CD14-positive monocyte (primary cell): ENCODE measurements around the gene PTEN. TPM values are rescaled to one million over a fixed set of nuclear protein-coding genes. Genes with fewer than 3 reads are reported as not detected.

ENCODE experiments used
- DNase-seq, 3 donors: peaks; one replicate each; pipeline ENCODE4 v3.0.0-alpha.2; 2011 to 2022
- H2AFZ ChIP-seq: 2 replicates; pipeline ENCODE4 v1.6.0; 2012; ENCODE audit warnings: mild to moderate bottlenecking, low read depth, low read length, inconsistent platforms; ENCODE audit not compliant: insufficient read depth, poor library complexity, severe bottlenecking
- H3K27ac ChIP-seq, 2 donors: 1 replicate in 1 of 2; 2 replicates in 1 of 2; pipeline ENCODE4 v1.5.1; 2012 to 2013; ENCODE audit warnings: low read length in 2 of 2, control low read depth in 1 of 2, inconsistent platforms in 1 of 2, low read depth in 1 of 2, mild to moderate bottlenecking in 1 of 2
- H3K27me3 ChIP-seq, 2 donors: one replicate each; pipeline versions ENCODE4 v1.6.0 to v1.6.1; 2011 to 2013; ENCODE audit warnings: low read length in 2 of 2; ENCODE audit not compliant: control insufficient read depth in 2 of 2, insufficient read depth in 2 of 2
- H3K36me3 ChIP-seq, 2 donors: replicated peaks in 1 of 2; 1 replicate in 1 of 2; 2 replicates in 1 of 2; pipeline versions ENCODE4 v1.5.1 to v1.6.1; 2012 to 2013; ENCODE audit warnings: low read length in 2 of 2, control low read depth in 1 of 2, inconsistent platforms in 1 of 2, mild to moderate bottlenecking in 1 of 2; ENCODE audit not compliant: insufficient read depth in 2 of 2, control insufficient read depth in 1 of 2
- H3K4me1 ChIP-seq, 2 donors: 1 replicate in 1 of 2; 2 replicates in 1 of 2; pipeline versions ENCODE4 v1.5.1 to v1.6.1; 2012 to 2013; ENCODE audit warnings: low read length in 2 of 2, control low read depth in 1 of 2, inconsistent platforms in 1 of 2, mild to moderate bottlenecking in 1 of 2, moderate library complexity in 1 of 2; ENCODE audit not compliant: insufficient read depth in 2 of 2, control insufficient read depth in 1 of 2
- H3K4me2 ChIP-seq: replicated peaks from 2 replicates; pipeline ENCODE3; 2012; ENCODE audit warnings: low read length, moderate library complexity, mild to moderate bottlenecking; ENCODE audit not compliant: poor library complexity, severe bottlenecking; ENCODE audit errors: extremely low read depth
- H3K4me3 ChIP-seq, 3 experiments: fragments of 200-600 bp in 1 of 3; sonication (generic) in 1 of 3; replicated peaks in 1 of 3; 1 replicate in 2 of 3; 2 replicates in 1 of 3; pipeline ENCODE4 v1.5.1; 2011 to 2013; ENCODE audit warnings: low read length in 3 of 3, mild to moderate bottlenecking in 3 of 3, control low read depth in 2 of 3, low read depth in 2 of 3, inconsistent platforms in 1 of 3, moderate library complexity in 1 of 3
- H3K79me2 ChIP-seq: 2 replicates; pipeline ENCODE4 v1.6.0; 2012; ENCODE audit warnings: mild to moderate bottlenecking, control low read depth, inconsistent platforms, low read length, moderate library complexity; ENCODE audit not compliant: insufficient read depth
- H3K9ac ChIP-seq: 2 replicates; pipeline ENCODE4 v1.6.0; 2017; ENCODE audit warnings: low read length, mild to moderate bottlenecking; ENCODE audit not compliant: insufficient read depth, poor library complexity, severe bottlenecking
- H3K9me3 ChIP-seq, 2 donors: replicated peaks in 1 of 2; 1 replicate in 1 of 2; 2 replicates in 1 of 2; pipeline versions ENCODE4 v1.5.1 to v1.6.1; 2012 to 2013; ENCODE audit warnings: low read length in 2 of 2, control low read depth in 1 of 2; ENCODE audit not compliant: control insufficient read depth in 1 of 2, insufficient read depth in 1 of 2
- H4K20me1 ChIP-seq: 2 replicates; pipeline ENCODE4 v1.6.0; 2012; ENCODE audit warnings: mild to moderate bottlenecking, low read length, control low read depth, moderate library complexity; ENCODE audit not compliant: insufficient read depth
- H3K27ac Mint-ChIP-seq, 7 donors: one replicate each; pipeline ENCODE4 v1.8.0; 2020; ENCODE audit warnings: mild to moderate bottlenecking in 7 of 7, mixed read lengths in 7 of 7, moderate library complexity in 6 of 7, inconsistent platforms in 2 of 7
- H3K27me3 Mint-ChIP-seq, 3 donors: one replicate each; pipeline ENCODE4 v1.8.0; 2021 to 2022; ENCODE audit warnings: low read depth in 3 of 3, mild to moderate bottlenecking in 3 of 3, mixed read lengths in 3 of 3, moderate library complexity in 3 of 3, inconsistent platforms in 1 of 3
- H3K36me3 Mint-ChIP-seq, 2 donors: one replicate each; pipeline ENCODE4 v1.8.0; 2020; ENCODE audit warnings: mixed read lengths in 2 of 2, inconsistent platforms in 1 of 2, mild to moderate bottlenecking in 1 of 2
- H3K4me1 Mint-ChIP-seq: one replicate; pipeline ENCODE4 v1.8.0; 2020; ENCODE audit warnings: mild to moderate bottlenecking, mixed read lengths
- H3K4me3 Mint-ChIP-seq, 2 donors: one replicate each; pipeline ENCODE4 v1.8.0; 2020; ENCODE audit warnings: mild to moderate bottlenecking in 2 of 2, mixed read lengths in 2 of 2, moderate library complexity in 1 of 2
- H3K9me3 Mint-ChIP-seq, 7 donors: one replicate each; pipeline ENCODE4 v1.8.0; 2020 to 2022; ENCODE audit warnings: mixed read lengths in 7 of 7, mild to moderate bottlenecking in 6 of 7, moderate library complexity in 6 of 7, inconsistent platforms in 2 of 7
- WGBS: methylation state at CpG from one replicate; pipeline ENCODE4 v1.1.5; 2013; ENCODE audit warnings: missing lambda C conversion rate; ENCODE audit not compliant: insufficient coverage; 5-methylcytosine and 5-hydroxymethylcytosine counted together
- intact Hi-C, 2 donors: fragments of 100-400 bp; cut with micrococcal nuclease; formaldehyde crosslinking; loops; one replicate each; pipeline versions ENCODE4 v1.15.0 to v1.15.1; 2023
- polyA plus RNA-seq, 3 donors: library from polyadenylated mRNA; depleted of rRNA in 1 of 3; unstranded in 2 of 3; stranded (reverse) in 1 of 3; fragments of 300-500 nt in 2 of 3; fragments of >200 nt in 1 of 3; fragmentation: Illumina TruSeq in 2 of 3; gene quantifications; 1 replicate in 2 of 3; 2 replicates in 1 of 3; pipeline ENCODE4 v1.2.3, GENCODE V29; 2012 to 2021
- TF ChIP-seq, protein P1 (sequence below): fragments of 200-600 bp; IDR thresholded peaks from one replicate; pipeline ENCODE4 v1.8.0; 2022; ENCODE audit warnings: antibody characterized with exemption, mild to moderate bottlenecking

PTEN gene
- polyA plus RNA-seq, 3 donors = 30.5 to 57.6 (median 37.7) TPM

DNA sequence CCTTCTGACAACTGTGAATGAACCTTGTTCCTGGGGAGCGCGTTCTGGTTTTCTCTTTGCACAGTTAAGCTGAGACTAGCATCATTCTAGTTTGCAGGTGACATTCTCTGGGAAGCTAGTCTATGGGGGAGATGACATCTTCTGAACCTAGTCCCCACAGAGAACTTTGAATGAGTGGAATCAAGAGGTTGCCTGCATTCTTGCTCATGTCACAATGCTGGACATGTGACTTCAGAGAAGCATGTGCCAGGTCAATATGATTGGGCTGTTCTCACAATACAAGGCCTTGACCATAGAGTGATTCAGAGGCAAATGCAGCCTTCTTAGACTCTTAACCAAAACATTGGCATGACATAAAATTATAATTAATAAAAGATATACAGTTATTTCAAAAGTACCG, 22.2 kb upstream of the PTEN start:
- 100% methylated on average over 2 of the region's 3 CpGs for WGBS

GRCh38 chr10:87842220-87842641, 21.2 kb upstream of the PTEN start:
- no peak overlapping the region for H3K27ac ChIP-seq
- H3K4me2 ChIP-seq = no peak overlapping the region
- no CpG with 5 or more reads among the region's 1 CpG for WGBS
- H2AFZ ChIP-seq = no peak overlapping the region
- no peaks in the 10 kb centered on the region for H3K79me2 ChIP-seq
- H3K9me3 Mint-ChIP-seq = no peaks in the 10 kb centered on the region
- no peak for DNase-seq
- H3K4me1 Mint-ChIP-seq = peaks cover 7% of the 10 kb centered on the region
- no peaks in the 10 kb centered on the region for H3K36me3 Mint-ChIP-seq
- H3K36me3 ChIP-seq = no peaks in the 10 kb centered on the region
- no peaks in the 10 kb centered on the region for H3K9me3 ChIP-seq
- H4K20me1 ChIP-seq = no peaks in the 10 kb centered on the region
- H3K4me3 Mint-ChIP-seq = no peak overlapping the region
- H3K9ac ChIP-seq = no peak overlapping the region
- intact Hi-C loops = no loop called here
- TF ChIP-seq, protein P1, sequence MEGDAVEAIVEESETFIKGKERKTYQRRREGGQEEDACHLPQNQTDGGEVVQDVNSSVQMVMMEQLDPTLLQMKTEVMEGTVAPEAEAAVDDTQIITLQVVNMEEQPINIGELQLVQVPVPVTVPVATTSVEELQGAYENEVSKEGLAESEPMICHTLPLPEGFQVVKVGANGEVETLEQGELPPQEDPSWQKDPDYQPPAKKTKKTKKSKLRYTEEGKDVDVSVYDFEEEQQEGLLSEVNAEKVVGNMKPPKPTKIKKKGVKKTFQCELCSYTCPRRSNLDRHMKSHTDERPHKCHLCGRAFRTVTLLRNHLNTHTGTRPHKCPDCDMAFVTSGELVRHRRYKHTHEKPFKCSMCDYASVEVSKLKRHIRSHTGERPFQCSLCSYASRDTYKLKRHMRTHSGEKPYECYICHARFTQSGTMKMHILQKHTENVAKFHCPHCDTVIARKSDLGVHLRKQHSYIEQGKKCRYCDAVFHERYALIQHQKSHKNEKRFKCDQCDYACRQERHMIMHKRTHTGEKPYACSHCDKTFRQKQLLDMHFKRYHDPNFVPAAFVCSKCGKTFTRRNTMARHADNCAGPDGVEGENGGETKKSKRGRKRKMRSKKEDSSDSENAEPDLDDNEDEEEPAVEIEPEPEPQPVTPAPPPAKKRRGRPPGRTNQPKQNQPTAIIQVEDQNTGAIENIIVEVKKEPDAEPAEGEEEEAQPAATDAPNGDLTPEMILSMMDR = no peak
- H3K4me1 ChIP-seq = peaks cover 0 to 3% of the 10 kb centered on the region in 2 donors
- H3K4me3 ChIP-seq = no peak overlapping the region
- H3K27ac Mint-ChIP-seq = no peak overlapping the region
- H3K27me3 ChIP-seq = no peaks in the 10 kb centered on the region
- H3K27me3 Mint-ChIP-seq = peaks cover 0 to 1% (median 0%) of the 10 kb centered on the region in 3 donors

More for the DNA sequence above, 22.2 kb upstream of the PTEN start:
- no peaks in the 10 kb centered on the region for H4K20me1 ChIP-seq
- no peaks in the 10 kb centered on the region for H3K79me2 ChIP-seq
- DNase-seq = no peak
- intact Hi-C loops = no loop called here
- Mint-ChIP-seq H3K27ac (no peak overlapping the region), H3K4me3 (no peak overlapping the region), H3K36me3 (no peaks in the 10 kb centered on the region), H3K9me3 (no peaks in the 10 kb centered on the region), H3K4me1 (peaks cover 6% of the 10 kb centered on the region), H3K27me3 (peaks cover 0 to under 1% (median 0%) of the 10 kb centered on the region in 3 donors)
- no peak overlapping the region for H3K9ac ChIP-seq
- no peak overlapping the region for H3K4me2 ChIP-seq
- H3K27ac ChIP-seq = no peak overlapping the region
- no peaks in the 10 kb centered on the region for H3K36me3 ChIP-seq
- H2AFZ ChIP-seq = no peak overlapping the region
- H3K4me3 ChIP-seq = no peak overlapping the region
- H3K27me3 ChIP-seq = no peaks in the 10 kb centered on the region
- TF ChIP-seq, protein P1 = no peak
- peaks cover 0 to 3% of the 10 kb centered on the region in 2 donors for H3K4me1 ChIP-seq
- H3K9me3 ChIP-seq = no peaks in the 10 kb centered on the region
